ENCODE data around the gene SLC35E2B. TPM values are rescaled to one million over a fixed set of nuclear protein-coding genes. Genes with fewer than 3 reads are reported as not detected.
"Not testable (repeated sequence)": the region's sequence is repeated elsewhere in the genome, so short reads cannot be mapped to it uniquely, and the experiment has no call there.

Gene SLC35E2B
- total and polyA plus RNA-seq, 2 of the 13 experiments (the other 11 are each of a cell fraction or from before 2014, with no cell fraction given): 14.1 to 19.7 TPM

GRCh38 chr1:1692324-1692713 is 276 bp downstream of the SLC35E2B start (continued):
- TF ChIP-seq UBTF (CRISPR knock-in tag; IDR thresholded peaks at IDR 0.05): 0 out of 2 replicates have a peak, but pooled peaks have one; percentile 32
- peak; percentile 73; the same call in 1 of the 2 replicates for TF ChIP-seq ZNF446 (CRISPR knock-in tag; IDR thresholded peaks at IDR 0.05)
- TF ChIP-seq PHF8 (CRISPR knock-in tag; IDR thresholded peaks at IDR 0.05): peak; percentile 61
- peak; percentile 100 for TF ChIP-seq ZSCAN21 (CRISPR knock-in tag; IDR thresholded peaks at IDR 0.05; ENCODE audit: borderline replicate concordance)
- peak; percentile 2; the same call in 1 of the 2 replicates for TF ChIP-seq MED1 (CRISPR knock-in tag; IDR thresholded peaks at IDR 0.05)
- peak in 1 of 2 experiments; percentile 50; a peak in 1 of 4 replicates for TF ChIP-seq HMGXB4 (CRISPR knock-in tag; IDR thresholded peaks at IDR 0.05; ENCODE audit: borderline replicate concordance in 1 of 2, low read depth in 1 of 2)

GRCh38 chr1:1691443-1691842 is 1.2 kb downstream of the SLC35E2B start:
- H3K36me3 ChIP-seq (replicated peaks in 1 of 2; ENCODE audit: control insufficient read depth in 1 of 2, insufficient read depth in 2 of 2, low read length in 2 of 2); DNase-seq (ENCODE audit: low spot score); H3K79me2 ChIP-seq (ENCODE audit: insufficient read depth, low read length); CTCF ChIA-PET (ENCODE audit: low intra/inter-chr PET ratio, low total read pairs); H3K27me3 ChIP-seq (ENCODE audit: control insufficient read depth in 1 of 2, insufficient read depth in 2 of 2, low read length in 2 of 2); in situ Hi-C loops (cut with HindIII; ENCODE audit: extremely low pct_ligation_motif_present, low pct_unique_long_range_greater_than_20kb); H3K9me3 ChIP-seq (ENCODE audit: low read length); BruUV-seq (replicated peaks); H4K20me1 ChIP-seq (ENCODE audit: insufficient read depth, low read length); intact Hi-C loops (cut with micrococcal nuclease; ENCODE audit: unreplicated experiment); H3K4me1 ChIP-seq (ENCODE audit: insufficient read depth, low read length); H2AFZ ChIP-seq (ENCODE audit: low read length); POLR2A ChIA-PET; H3K27ac ChIP-seq (ENCODE audit: extremely low read length, insufficient read depth, low read length): not testable (repeated sequence)
- WGBS (ENCODE audit: low lambda C conversion rate): 5% methylated on average over 3 of the region's 16 CpGs
- 0 out of 2 replicates have a peak overlapping the region, but pooled peaks have one; percentile 34 for H3K9ac ChIP-seq (ENCODE audit: insufficient read depth, low read depth, low read length)
- peak; percentile 36 for FAIRE-seq
- peak; percentile 8 for ATAC-seq
- peak overlapping the region; percentile 63 for H3K4me2 ChIP-seq (ENCODE audit: low read depth, low read length)
- peak overlapping the region; percentile 30 to 64 (median 39); a peak in 5 of 6 replicates for H3K4me3 ChIP-seq (replicated peaks in 1 of 3; ENCODE audit: insufficient read depth in 1 of 3, low read depth in 2 of 3, low read length in 3 of 3)

GRCh38 chr1:1689526-1689925 is 3.1 kb downstream of the SLC35E2B start:
- WGBS (ENCODE audit: low lambda C conversion rate): 99% methylated on average over 7 of the region's 7 CpGs
- in situ Hi-C loops (cut with HindIII; ENCODE audit: extremely low pct_ligation_motif_present, low pct_unique_long_range_greater_than_20kb); H4K20me1 ChIP-seq (ENCODE audit: insufficient read depth, low read length); ATAC-seq; H3K27ac ChIP-seq (ENCODE audit: extremely low read length, insufficient read depth, low read length); H3K27me3 ChIP-seq (ENCODE audit: control insufficient read depth in 1 of 2, insufficient read depth in 2 of 2, low read length in 2 of 2); H3K9me3 ChIP-seq (ENCODE audit: low read length); H3K36me3 ChIP-seq (replicated peaks in 1 of 2; ENCODE audit: control insufficient read depth in 1 of 2, insufficient read depth in 2 of 2, low read length in 2 of 2); H2AFZ ChIP-seq (ENCODE audit: low read length); POLR2A ChIA-PET; intact Hi-C loops (cut with micrococcal nuclease; ENCODE audit: unreplicated experiment); H3K4me2 ChIP-seq (ENCODE audit: low read depth, low read length); DNase-seq (ENCODE audit: low spot score); FAIRE-seq; H3K9ac ChIP-seq (ENCODE audit: insufficient read depth, low read depth, low read length); CTCF ChIA-PET (ENCODE audit: low intra/inter-chr PET ratio, low total read pairs); H3K4me3 ChIP-seq (replicated peaks in 1 of 3; ENCODE audit: insufficient read depth in 1 of 3, low read depth in 2 of 3, low read length in 3 of 3): not testable (repeated sequence)
- TSS peak; percentile 7 for BruUV-seq (replicated peaks)
- peaks cover 13% of the 10 kb centered on the region for H3K4me1 ChIP-seq (ENCODE audit: insufficient read depth, low read length)
- peaks cover 11% of the 10 kb centered on the region for H3K79me2 ChIP-seq (ENCODE audit: insufficient read depth, low read length)

Data from HepG2 (cell line).